Skeletal muscle satellite cell (primary cell): ENCODE data around the gene CBLIF.
"Not testable (repeated sequence)": the region's sequence is repeated elsewhere in the genome, so short reads cannot be mapped to it uniquely, and the experiment has no call there.

Experiments
- H3K27me3 ChIP-seq: 2 replicates; pipeline ENCODE4 v1.7.0; 2013; ENCODE audit warnings: low read length; ENCODE audit not compliant: control insufficient read depth, insufficient read depth
- H3K36me3 ChIP-seq: 2 replicates; pipeline ENCODE4 v1.7.0; 2013; ENCODE audit warnings: mild to moderate bottlenecking, control low read depth, low read length; ENCODE audit not compliant: insufficient read depth
- H3K4me1 ChIP-seq: 2 replicates; pipeline ENCODE4 v1.7.0; 2013; ENCODE audit warnings: low read length; ENCODE audit not compliant: control insufficient read depth, insufficient read depth
- H3K4me2 ChIP-seq: 2 replicates; pipeline ENCODE4 v1.7.0; 2013; ENCODE audit warnings: mild to moderate bottlenecking, low read length
- H3K4me3 ChIP-seq: 2 replicates; pipeline ENCODE4 v1.7.0; 2013; ENCODE audit warnings: low read length
- H3K9ac ChIP-seq: 2 replicates; pipeline ENCODE4 v1.7.0; 2013; ENCODE audit warnings: mild to moderate bottlenecking, low read depth, low read length, moderate library complexity
- H3K9me3 ChIP-seq: replicated peaks from 2 replicates; pipeline ENCODE4 v1.7.0; 2013; ENCODE audit warnings: mild to moderate bottlenecking, control low read depth, low read length

CBLIF gene

GRCh38 chr11:59791639-59792038 lies 53.7 kb downstream of the CBLIF start:
- no peaks in the 10 kb centered on the region for H3K27me3 ChIP-seq
- H3K9ac ChIP-seq = no peak overlapping the region
- no peak overlapping the region for H3K4me3 ChIP-seq
- peaks cover 58% of the 10 kb centered on the region for H3K36me3 ChIP-seq
- H3K9me3 ChIP-seq = no peaks in the 10 kb centered on the region
- peaks cover 18% of the 10 kb centered on the region for H3K4me1 ChIP-seq
- no peak overlapping the region for H3K4me2 ChIP-seq

- H3K36me3 ChIP-seq = peaks cover 32% of the 10 kb centered on the region
- peaks cover 26% of the 10 kb centered on the region for H3K4me1 ChIP-seq
- no peaks in the 10 kb centered on the region for H3K27me3 ChIP-seq
- H3K9me3 ChIP-seq = no peaks in the 10 kb centered on the region
- peak overlapping the region; percentile 65 for H3K4me2 ChIP-seq
- H3K4me3 ChIP-seq = no peak overlapping the region
- no peak overlapping the region for H3K9ac ChIP-seq
These were observed 57.5 kb downstream of the CBLIF start for GRCh38 chr11:59787816-59788215.

- H3K9ac ChIP-seq = no peak overlapping the region
- H3K9me3 ChIP-seq = no peaks in the 10 kb centered on the region
- peak overlapping the region; percentile 65 for H3K4me2 ChIP-seq
- H3K27me3 ChIP-seq = no peaks in the 10 kb centered on the region
- no peak overlapping the region for H3K4me3 ChIP-seq
- peaks cover 26% of the 10 kb centered on the region for H3K4me1 ChIP-seq
- peaks cover 26% of the 10 kb centered on the region for H3K36me3 ChIP-seq
These were observed 58.1 kb downstream of the CBLIF start for GRCh38 chr11:59787255-59787588.

GRCh38 chr11:59785818-59786217 lies 59.5 kb downstream of the CBLIF start:
- Histone ChIP-seq H3K4me2 (no peak overlapping the region), H3K4me1 (peaks cover 26% of the 10 kb centered on the region), H3K36me3 (peaks cover 14% of the 10 kb centered on the region), H3K4me3 (no peak overlapping the region), H3K27me3 (no peaks in the 10 kb centered on the region), H3K9me3 (no peaks in the 10 kb centered on the region), H3K9ac (no peak overlapping the region)

GRCh38 chr11:59784441-59784840 lies 60.9 kb downstream of the CBLIF start:
- H3K36me3 ChIP-seq = peaks cover 16% of the 10 kb centered on the region
- H3K4me2 ChIP-seq = not testable (repeated sequence)
- peaks cover 26% of the 10 kb centered on the region for H3K4me1 ChIP-seq

GRCh38 chr11:59783632-59784090 lies 61.6 kb downstream of the CBLIF start:
- H3K36me3 ChIP-seq = peaks cover 8% of the 10 kb centered on the region
- H3K9me3 ChIP-seq = no peaks in the 10 kb centered on the region
- H3K27me3 ChIP-seq = no peaks in the 10 kb centered on the region
- no peak overlapping the region for H3K4me2 ChIP-seq
- H3K9ac ChIP-seq = no peak overlapping the region
- peaks cover 26% of the 10 kb centered on the region for H3K4me1 ChIP-seq
- H3K4me3 ChIP-seq = no peak overlapping the region

More at GRCh38 chr11:59784441-59784840, 60.9 kb downstream of the CBLIF start:
- H3K9ac ChIP-seq, H3K9me3 ChIP-seq, H3K4me3 ChIP-seq, H3K27me3 ChIP-seq: not testable (repeated sequence)

GRCh38 chr11:59782080-59782479 lies 63.2 kb downstream of the CBLIF start:
- Histone ChIP-seq H3K4me3 (no peak overlapping the region), H3K4me1 (peaks cover 12% of the 10 kb centered on the region), H3K9ac (no peak overlapping the region), H3K4me2 (no peak overlapping the region), H3K9me3 (no peaks in the 10 kb centered on the region), H3K36me3 (peaks cover 7% of the 10 kb centered on the region), H3K27me3 (no peaks in the 10 kb centered on the region)

- no peaks in the 10 kb centered on the region for H3K9me3 ChIP-seq
- no peaks in the 10 kb centered on the region for H3K27me3 ChIP-seq
- H3K4me3 ChIP-seq = no peak overlapping the region
- H3K9ac ChIP-seq = no peak overlapping the region
- peaks cover 7% of the 10 kb centered on the region for H3K4me1 ChIP-seq
- peaks cover 16% of the 10 kb centered on the region for H3K36me3 ChIP-seq
- no peak overlapping the region for H3K4me2 ChIP-seq
These were observed 65.8 kb downstream of the CBLIF start for GRCh38 chr11:59779487-59779886.
